Activated CD8-positive, alpha-beta memory T cell treated with anti-CD3 and anti-CD28 coated beads, Interleukin-2, amount 10 ng/mL, durations not matched to agents 7 days and 5 days (primary cell): Measurements from ENCODE around the gene PRSS3. TPM values are rescaled to one million over a fixed set of nuclear protein-coding genes. Genes with fewer than 3 reads are reported as not detected.
A peak's percentile ranks its signal among the peaks of the same experiment; 100 is the strongest.
"Not testable (repeated sequence)": the region's sequence is repeated elsewhere in the genome, so short reads cannot be mapped to it uniquely, and the experiment has no call there.

Source experiments
- ATAC-seq: fragments of 150-1000 bp; cut with Tn5 transposase; one replicate; pipeline ENCODE4 v1.10.0; 2021; ENCODE audit warnings: moderate library complexity
- CTCF ChIA-PET: fragments of 350-600 bp; sonication (Branson Sonifier 250); formaldehyde crosslinking; loops from one replicate; lab custom pipeline; 2021; ENCODE audit warnings: antibody characterized with exemption; lab: Charles Lee
- DNase-seq: peaks from one replicate; pipeline ENCODE4 v3.0.0-alpha.2; 2020
- H3K27ac Mint-ChIP-seq: one replicate; pipeline ENCODE4 v1.8.0; 2021; ENCODE audit warnings: mild to moderate bottlenecking, mixed read lengths
- H3K27me3 Mint-ChIP-seq: one replicate; pipeline ENCODE4 v1.8.0; 2021; ENCODE audit warnings: mixed read lengths
- H3K36me3 Mint-ChIP-seq: one replicate; pipeline ENCODE4 v1.8.0; 2021; ENCODE audit warnings: mild to moderate bottlenecking, mixed read lengths
- H3K4me1 Mint-ChIP-seq: one replicate; pipeline ENCODE4 v1.8.0; 2021; ENCODE audit warnings: mixed read lengths
- H3K4me3 Mint-ChIP-seq: one replicate; pipeline ENCODE4 v1.8.0; 2021; ENCODE audit warnings: mild to moderate bottlenecking, moderate library complexity, mixed read lengths
- H3K9me3 Mint-ChIP-seq: one replicate; pipeline ENCODE4 v1.8.0; 2022; ENCODE audit warnings: low read depth, mixed read lengths
- total RNA-seq, 2 experiments: library from RNA; stranded (reverse); gene quantifications; one replicate each; pipeline ENCODE4 v1.2.3, GENCODE V29; 2021

PRSS3 gene
- not detected for total RNA-seq

DNA sequence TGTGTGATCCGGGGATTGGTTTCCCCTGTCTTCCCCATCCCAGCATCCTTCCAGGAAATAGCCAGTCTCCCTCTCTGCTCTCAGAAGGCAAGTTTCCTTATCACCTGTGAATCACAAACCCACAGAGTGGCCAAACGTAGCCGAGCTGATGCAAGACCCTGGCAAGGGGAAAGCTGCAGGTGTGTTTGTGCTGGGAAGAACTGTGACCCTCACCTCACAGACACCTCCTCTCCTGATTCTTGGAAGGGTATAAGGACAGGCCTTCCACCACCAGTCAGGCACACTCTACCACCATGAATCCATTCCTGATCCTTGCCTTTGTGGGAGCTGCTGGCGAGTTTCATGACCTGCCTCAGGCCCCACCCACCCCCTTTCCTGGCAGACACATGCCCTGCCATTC is at the start of gene PRSS3:
PRSS3 (plus strand) TSS at position 281 of the 400 bp plus-strand sequence; CDS start at position 294, 13 bp downstream.
- no peak within 1 kb of the TSS for H3K27ac Mint-ChIP-seq
- no peak for ATAC-seq
- no peaks in the 10 kb centered on the region for H3K9me3 Mint-ChIP-seq
- peaks cover 35% of the 10 kb centered on the region for H3K27me3 Mint-ChIP-seq
- no peaks in the 10 kb centered on the region for H3K36me3 Mint-ChIP-seq
- DNase-seq, result no peak
- no peak within 1 kb of the TSS for H3K4me3 Mint-ChIP-seq
- no peaks in the 10 kb centered on the region for H3K4me1 Mint-ChIP-seq
- CTCF ChIA-PET, result interaction anchor here (1.0 kb wide), 1 partner anchor 14 kb away, joined by 3 read pairs; no protein-coding TSS in a partner anchor

DNA sequence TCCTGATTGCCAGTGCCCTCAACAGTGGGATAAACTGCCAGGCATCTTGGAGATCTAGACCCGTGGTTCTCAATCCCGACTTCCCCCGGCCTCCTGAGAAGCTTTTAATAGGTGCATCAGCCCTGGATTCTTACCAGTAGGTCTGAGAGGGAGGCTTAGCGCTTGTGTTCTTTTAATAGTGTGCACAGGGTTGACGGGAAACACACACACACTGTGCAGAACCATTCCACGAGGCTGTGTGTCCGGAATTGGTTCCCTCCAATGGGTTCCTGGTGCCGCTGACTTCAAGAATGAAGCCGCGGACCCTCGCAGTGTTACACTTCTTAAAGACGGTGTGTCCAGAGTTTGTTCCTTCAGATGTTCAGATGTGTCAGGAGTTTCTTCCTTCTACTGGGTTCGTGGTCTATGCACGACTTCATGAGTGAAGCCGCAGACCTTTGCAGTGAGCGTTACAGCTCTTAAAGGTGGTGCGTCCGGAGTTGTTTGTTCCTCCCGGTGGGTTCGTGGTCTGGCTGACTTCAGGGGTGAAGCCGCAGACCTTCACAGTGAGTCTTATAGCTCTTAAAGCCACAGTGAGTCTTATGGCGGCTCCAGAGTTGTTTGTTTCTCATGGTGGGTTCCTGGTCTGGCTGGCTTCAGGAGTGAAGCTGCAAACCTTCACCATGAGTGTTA is 46.6 kb upstream of the PRSS3 start:
- CTCF ChIA-PET, result interaction anchor here (0.6 to 2.6 kb wide), 6 partner anchors 10 to 110 kb away, joined by 3 to 17 read pairs (median 3); no protein-coding TSS in a partner anchor
- peak; percentile 81 for ATAC-seq
- peak overlapping the region; percentile 89 for H3K27ac Mint-ChIP-seq
- H3K36me3 Mint-ChIP-seq, result peaks cover 2% of the 10 kb centered on the region
- H3K27me3 Mint-ChIP-seq, result peaks cover 61% of the 10 kb centered on the region
- peaks cover 44% of the 10 kb centered on the region for H3K4me1 Mint-ChIP-seq
- no peaks in the 10 kb centered on the region for H3K9me3 Mint-ChIP-seq
- H3K4me3 Mint-ChIP-seq, result peak overlapping the region; percentile 77
- DNase-seq, result peak; percentile 94

DNA sequence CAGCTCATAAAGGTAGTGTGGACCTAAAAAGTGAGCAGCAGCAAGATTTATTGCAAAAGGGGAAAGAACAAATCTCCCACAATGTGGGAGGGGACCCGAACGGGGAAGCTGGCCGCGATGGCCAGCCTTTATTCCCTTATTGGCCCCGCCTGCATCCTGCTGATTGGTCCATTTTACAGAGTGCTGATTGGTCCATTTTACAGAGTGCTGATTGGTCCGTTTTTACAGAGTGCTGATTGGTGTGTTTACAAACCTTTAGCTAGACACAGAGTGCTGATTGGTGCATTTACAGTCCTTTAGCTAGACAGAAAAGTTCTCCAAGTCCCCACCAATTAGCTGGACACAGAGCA is 46.1 kb upstream of the PRSS3 start:
- H3K4me1 Mint-ChIP-seq, result peaks cover 44% of the 10 kb centered on the region
- CTCF ChIA-PET, result interaction anchor here (0.9 to 2.6 kb wide), 5 partner anchors 10 to 99 kb away, joined by 3 to 17 read pairs (median 3); no protein-coding TSS in a partner anchor
- H3K9me3 Mint-ChIP-seq, H3K36me3 Mint-ChIP-seq: not testable (repeated sequence)
- ATAC-seq, result peak; percentile 78
- peak overlapping the region; percentile 77 for H3K4me3 Mint-ChIP-seq
- peak; percentile 80 for DNase-seq
- peak overlapping the region; percentile 89 for H3K27ac Mint-ChIP-seq
- peaks cover 64% of the 10 kb centered on the region for H3K27me3 Mint-ChIP-seq

DNA sequence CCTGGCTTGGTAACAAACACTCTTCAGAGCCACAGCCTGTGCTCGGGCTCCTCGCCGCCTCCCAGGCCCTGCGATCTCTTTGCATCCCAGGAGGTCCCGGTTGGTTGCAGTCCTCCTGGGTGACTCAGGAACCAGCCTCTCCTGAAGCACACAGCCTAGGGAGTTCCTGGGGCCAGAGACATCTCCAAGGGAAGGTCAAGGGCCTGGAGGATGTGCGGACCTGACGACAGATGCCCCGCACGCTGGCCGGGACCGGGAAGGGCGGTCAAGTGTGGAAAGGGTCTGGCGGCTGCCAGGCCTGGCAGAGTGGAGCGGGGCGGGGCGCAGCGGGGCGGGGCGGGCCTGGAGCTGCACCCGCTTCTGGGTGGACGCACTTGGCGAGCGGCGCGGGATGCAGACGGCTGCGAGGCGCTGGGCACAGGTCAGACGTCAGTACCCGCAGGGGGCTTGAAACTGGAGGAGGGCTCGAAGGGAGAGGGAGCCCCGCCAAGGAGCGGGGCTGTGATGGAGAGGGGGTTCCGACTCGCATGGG is 45.0 kb upstream of the PRSS3 start:
- peaks cover 67% of the 10 kb centered on the region for H3K27me3 Mint-ChIP-seq
- ATAC-seq (no peak), DNase-seq (no peak)
- H3K9me3 Mint-ChIP-seq, result no peaks in the 10 kb centered on the region
- H3K27ac Mint-ChIP-seq, result no peak overlapping the region
- CTCF ChIA-PET, result interaction anchor here (2.6 kb wide), 1 partner anchor 13 kb away, joined by 17 read pairs; no protein-coding TSS in a partner anchor
- H3K4me1 Mint-ChIP-seq, result peaks cover 44% of the 10 kb centered on the region
- H3K4me3 Mint-ChIP-seq, result no peak overlapping the region
- peaks cover 2% of the 10 kb centered on the region for H3K36me3 Mint-ChIP-seq

DNA sequence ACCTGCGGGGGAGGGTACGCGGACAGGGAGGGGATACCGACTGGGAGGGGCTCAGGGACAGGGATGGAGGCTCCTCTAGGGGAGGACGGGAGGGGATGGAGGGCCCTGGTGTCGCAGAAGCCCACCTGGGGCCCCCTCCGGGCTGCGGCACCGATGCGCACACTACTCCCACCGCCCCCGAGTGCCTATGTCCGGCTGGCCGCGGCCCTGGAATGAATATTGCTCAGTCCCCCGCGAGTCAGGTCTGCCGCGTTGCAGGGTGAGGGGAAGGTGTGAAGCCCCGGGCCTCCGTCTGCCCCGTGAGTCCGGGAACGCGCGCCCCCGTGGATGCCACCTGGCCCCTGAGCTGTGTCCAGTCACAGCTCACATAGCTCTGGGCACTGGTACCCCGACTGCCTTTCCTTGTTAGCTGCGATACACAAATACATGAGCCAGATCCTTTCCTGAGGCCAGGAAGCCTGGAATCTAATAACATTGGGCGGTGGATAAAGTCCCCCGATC is 44.5 kb upstream of the PRSS3 start:
- peaks cover 70% of the 10 kb centered on the region for H3K27me3 Mint-ChIP-seq
- CTCF ChIA-PET, result no interaction called here
- ATAC-seq (no peak), DNase-seq (no peak)
- no peak overlapping the region for H3K27ac Mint-ChIP-seq
- H3K9me3 Mint-ChIP-seq, result no peaks in the 10 kb centered on the region
- peaks cover 44% of the 10 kb centered on the region for H3K4me1 Mint-ChIP-seq
- H3K4me3 Mint-ChIP-seq, result no peak overlapping the region
- H3K36me3 Mint-ChIP-seq, result peaks cover 2% of the 10 kb centered on the region

DNA sequence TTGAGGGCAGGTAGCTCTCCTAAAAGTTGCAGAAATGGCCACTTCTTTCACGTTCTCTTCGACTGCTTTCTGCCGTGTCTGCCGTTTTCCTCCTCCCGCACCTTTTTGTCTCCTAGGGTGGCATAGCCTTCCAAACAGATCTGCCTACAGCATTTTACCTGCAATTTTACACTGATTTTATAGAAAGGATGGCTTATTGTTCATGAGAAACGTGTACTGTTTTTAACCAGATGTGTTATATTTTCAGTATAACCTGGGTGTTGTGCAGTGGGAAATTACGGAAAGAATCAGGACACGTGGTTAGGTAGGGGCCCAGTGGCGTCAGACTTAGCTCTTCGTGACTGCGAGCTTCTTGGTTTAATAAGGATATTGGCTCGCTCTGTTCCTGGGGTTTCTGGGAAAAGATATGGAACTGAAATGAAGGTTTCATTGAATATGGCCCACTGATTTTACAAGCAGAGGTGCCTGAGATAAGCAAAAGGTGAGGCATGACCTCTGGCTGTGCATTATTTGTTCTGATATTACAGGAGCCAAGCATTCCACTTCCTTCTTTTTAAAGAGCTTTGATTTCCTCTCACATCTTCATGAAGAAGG is 43.7 kb upstream of the PRSS3 start:
- H3K27me3 Mint-ChIP-seq, result peaks cover 67% of the 10 kb centered on the region
- CTCF ChIA-PET, result interaction anchor here (2.5 kb wide), 1 partner anchor 27 kb away, joined by 8 read pairs; no protein-coding TSS in a partner anchor
- H3K27ac Mint-ChIP-seq, result no peak overlapping the region
- ATAC-seq (no peak), DNase-seq (no peak)
- H3K36me3 Mint-ChIP-seq, result peaks cover 2% of the 10 kb centered on the region
- H3K4me1 Mint-ChIP-seq, result peaks cover 44% of the 10 kb centered on the region
- H3K4me3 Mint-ChIP-seq, result no peak overlapping the region
- H3K9me3 Mint-ChIP-seq, result no peaks in the 10 kb centered on the region

DNA sequence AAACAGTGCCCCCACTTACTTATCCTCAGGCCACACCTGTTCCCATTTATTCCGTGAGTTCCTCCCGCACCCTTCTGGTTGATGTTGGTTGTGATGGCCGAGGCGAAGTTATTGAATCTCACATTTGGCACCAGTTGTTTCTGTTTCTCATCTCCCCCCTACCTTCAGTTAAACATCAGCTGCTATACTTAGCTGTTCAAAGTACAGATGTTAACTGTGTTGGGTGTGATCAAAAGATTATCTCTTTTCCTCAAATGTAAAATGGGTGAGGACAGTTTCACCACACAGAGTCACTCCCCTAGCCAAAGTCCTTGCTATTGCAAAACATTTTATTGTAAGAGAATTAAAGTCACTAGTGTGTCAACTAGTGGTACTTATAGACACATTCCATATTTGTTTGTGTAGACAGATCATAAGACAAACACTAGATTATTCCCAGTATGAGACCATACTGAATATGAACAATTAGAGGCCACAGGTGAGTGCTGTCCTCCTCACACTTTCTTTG is 43.2 kb upstream of the PRSS3 start:
- DNase-seq (no peak), ATAC-seq (no peak)
- Mint-ChIP-seq H3K9me3 (no peaks in the 10 kb centered on the region), H3K4me3 (no peak overlapping the region), H3K27me3 (peaks cover 69% of the 10 kb centered on the region), H3K4me1 (peaks cover 44% of the 10 kb centered on the region), H3K36me3 (peaks cover 2% of the 10 kb centered on the region), H3K27ac (no peak overlapping the region)
- CTCF ChIA-PET, result interaction anchor here (2.5 kb wide), 1 partner anchor 27 kb away, joined by 8 read pairs; no protein-coding TSS in a partner anchor

DNA sequence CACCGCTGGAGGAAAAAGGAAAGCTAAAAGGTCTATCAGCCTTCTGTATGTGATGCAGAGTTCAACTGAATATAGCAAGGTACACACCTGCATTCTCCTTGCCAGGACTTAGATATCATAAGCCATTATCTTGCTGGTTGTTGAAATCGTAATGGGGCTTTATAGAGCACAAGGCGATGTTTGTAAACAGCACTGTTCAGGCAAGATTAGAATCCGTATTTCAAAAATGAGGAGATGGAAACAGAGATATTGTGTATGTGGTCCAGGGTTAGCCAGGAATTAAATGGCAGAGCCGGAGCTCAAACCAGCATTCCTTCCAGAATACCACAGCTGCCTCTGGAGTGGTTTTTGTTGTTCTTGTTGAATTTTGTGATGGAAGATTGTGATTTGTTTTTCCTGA is 42.6 kb upstream of the PRSS3 start:
- not testable (repeated sequence) for H3K4me3 Mint-ChIP-seq, ATAC-seq, H3K36me3 Mint-ChIP-seq, H3K27ac Mint-ChIP-seq, H3K9me3 Mint-ChIP-seq, DNase-seq
- CTCF ChIA-PET, result interaction anchor here (2.5 kb wide), 1 partner anchor 26 kb away, joined by 8 read pairs; no protein-coding TSS in a partner anchor
- H3K4me1 Mint-ChIP-seq, result peaks cover 44% of the 10 kb centered on the region
- H3K27me3 Mint-ChIP-seq, result peaks cover 75% of the 10 kb centered on the region

DNA sequence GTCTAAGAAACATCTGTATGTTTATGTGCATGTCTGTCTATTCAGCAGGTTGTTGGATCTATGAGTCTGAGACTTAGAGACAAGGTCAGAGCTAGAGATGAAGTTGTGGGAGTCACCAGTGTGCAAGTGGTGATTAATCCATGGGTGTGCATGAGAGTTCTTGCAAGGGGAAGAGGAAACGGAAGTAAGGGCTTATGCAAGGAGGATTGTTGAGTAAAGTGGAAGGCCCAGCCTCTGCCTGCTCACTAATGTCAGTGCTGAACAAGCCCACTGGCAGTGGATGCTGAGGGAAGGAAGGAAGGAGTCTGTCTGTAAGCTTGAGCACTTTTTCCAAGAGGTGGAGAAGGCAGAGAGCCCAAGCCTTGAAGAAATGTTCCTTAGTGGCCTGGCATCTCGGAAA is 35.7 kb upstream of the PRSS3 start:
- ATAC-seq, CTCF ChIA-PET, H3K36me3 Mint-ChIP-seq, H3K9me3 Mint-ChIP-seq, H3K4me1 Mint-ChIP-seq, H3K4me3 Mint-ChIP-seq, DNase-seq, H3K27ac Mint-ChIP-seq: not testable (repeated sequence)
- H3K27me3 Mint-ChIP-seq, result peaks cover 27% of the 10 kb centered on the region

DNA sequence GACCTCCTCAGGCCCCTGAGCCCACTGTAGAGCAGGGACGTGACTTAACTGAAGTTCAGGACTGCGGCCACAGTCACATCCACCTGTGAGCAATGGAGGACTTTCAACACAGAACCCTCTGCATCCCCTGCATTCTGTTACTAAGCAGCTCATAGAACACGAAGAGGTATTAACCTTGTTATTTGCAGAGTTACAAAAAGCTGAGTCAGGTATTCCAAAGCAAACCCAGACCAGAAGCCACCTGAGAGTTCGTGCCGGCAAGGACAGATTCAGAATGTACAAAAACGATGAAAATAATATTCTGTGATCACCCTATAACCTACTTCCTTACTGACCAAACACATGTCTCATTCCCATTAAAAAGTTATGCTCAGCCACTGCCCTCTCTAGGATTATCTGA is 33.0 kb upstream of the PRSS3 start:
- H3K36me3 Mint-ChIP-seq, result no peaks in the 10 kb centered on the region
- peaks cover 5% of the 10 kb centered on the region for H3K4me1 Mint-ChIP-seq
- no peak overlapping the region for H3K4me3 Mint-ChIP-seq
- ATAC-seq (no peak), DNase-seq (no peak)
- H3K27me3 Mint-ChIP-seq, result peaks cover 9% of the 10 kb centered on the region
- H3K9me3 Mint-ChIP-seq, result no peaks in the 10 kb centered on the region
- H3K27ac Mint-ChIP-seq, result no peak overlapping the region
- CTCF ChIA-PET, result interaction anchor here (1.8 kb wide), 1 partner anchor 16 kb away, joined by 8 read pairs; no protein-coding TSS in a partner anchor

DNA sequence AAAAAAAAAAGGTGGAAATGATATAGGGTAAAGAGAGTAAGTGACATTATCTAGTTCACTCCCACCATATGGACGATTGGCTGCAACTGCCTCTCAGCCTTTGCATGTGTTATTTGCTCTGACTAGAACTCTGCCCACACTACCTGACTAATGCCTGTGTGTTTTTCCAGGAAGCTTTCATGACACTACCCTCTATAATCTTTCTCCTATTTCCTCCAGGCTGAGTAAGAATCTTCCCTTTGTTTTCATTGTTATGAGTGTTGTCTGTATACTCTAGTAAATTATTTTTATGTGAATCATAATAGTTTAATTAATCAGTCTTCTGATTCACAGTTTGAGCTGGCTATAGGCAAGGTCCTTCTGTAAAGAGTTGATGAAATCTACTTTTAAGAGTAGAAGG is 31.7 kb upstream of the PRSS3 start:
- H3K4me1 Mint-ChIP-seq, CTCF ChIA-PET: not testable (repeated sequence)

DNA sequence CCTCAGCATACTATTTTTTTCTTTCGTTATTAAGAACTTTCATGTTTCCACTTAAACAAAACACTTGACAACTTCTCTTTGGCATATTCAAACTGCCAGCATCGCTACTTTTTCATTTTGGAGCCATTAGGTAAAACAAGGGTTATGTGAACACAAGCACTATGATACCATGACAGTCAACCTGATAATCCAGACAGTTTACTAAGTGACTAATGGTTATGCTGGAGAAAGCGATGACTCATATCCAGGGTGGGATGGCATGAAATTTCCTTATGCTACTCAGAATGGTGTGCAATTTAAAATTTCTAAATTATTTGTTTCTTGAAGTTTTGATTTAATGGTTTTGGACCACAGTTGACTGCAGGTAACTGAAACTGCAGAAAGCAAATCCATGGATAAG is 29.9 kb upstream of the PRSS3 start:
- DNase-seq, result no peak
- ATAC-seq, result no peak
- Mint-ChIP-seq H3K4me1 (peaks cover 4% of the 10 kb centered on the region), H3K36me3 (no peaks in the 10 kb centered on the region), H3K27ac (no peak overlapping the region), H3K4me3 (no peak overlapping the region), H3K27me3 (no peaks in the 10 kb centered on the region), H3K9me3 (no peaks in the 10 kb centered on the region)
- CTCF ChIA-PET, result no interaction called here

More for the DNA sequence above, 31.7 kb upstream of the PRSS3 start:
- not testable (repeated sequence) for H3K4me3 Mint-ChIP-seq, ATAC-seq, H3K9me3 Mint-ChIP-seq, DNase-seq, H3K27me3 Mint-ChIP-seq, H3K36me3 Mint-ChIP-seq, H3K27ac Mint-ChIP-seq

DNA sequence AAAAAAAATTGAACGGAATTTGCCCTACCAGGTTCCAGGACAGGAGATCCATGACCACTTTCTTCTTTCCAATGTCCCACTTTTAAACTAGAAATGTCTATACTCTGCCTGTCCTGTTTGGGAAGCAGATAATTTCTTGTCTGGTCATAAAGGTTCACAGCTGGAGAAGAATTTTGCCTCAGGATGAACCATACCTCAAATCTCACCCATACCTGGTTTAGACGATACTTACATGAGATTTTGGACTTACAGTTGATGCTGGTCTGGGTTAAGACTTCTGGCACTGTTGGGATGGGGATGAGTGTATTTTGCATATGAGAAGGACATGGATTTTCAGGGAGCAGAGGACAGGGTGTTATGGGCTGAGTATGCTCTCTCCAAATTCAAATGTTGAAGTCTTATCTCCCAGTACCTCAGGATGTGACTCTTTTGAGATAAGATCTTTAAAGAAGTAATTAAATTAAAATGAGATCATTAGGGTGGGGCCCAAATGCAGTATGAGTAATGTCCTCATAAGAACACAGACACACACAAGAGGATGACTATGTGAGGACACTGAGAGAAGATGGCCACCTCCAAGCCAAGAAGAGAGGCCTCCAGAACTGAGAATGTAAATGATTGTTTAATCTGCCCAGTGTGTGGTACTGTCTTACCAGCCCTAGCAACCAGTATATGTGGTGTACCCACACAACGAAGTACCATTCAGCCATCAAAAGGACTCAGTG is 25.0 kb upstream of the PRSS3 start:
- CTCF ChIA-PET, H3K27ac Mint-ChIP-seq, H3K4me1 Mint-ChIP-seq, H3K4me3 Mint-ChIP-seq, H3K36me3 Mint-ChIP-seq, H3K9me3 Mint-ChIP-seq, DNase-seq: not testable (repeated sequence)
- peak; percentile 63 for ATAC-seq
- peaks cover 10% of the 10 kb centered on the region for H3K27me3 Mint-ChIP-seq
